GM06990 (cell line): ENCODE data around the gene CKAP5.
A peak's percentile ranks its signal among the peaks of the same experiment; 100 is the strongest.

ENCODE experiments used
- DNase-seq: peaks from one replicate; pipeline ENCODE4 v3.0.0-alpha.2; 2011; ENCODE audit not compliant: insufficient read length; ENCODE audit errors: extremely low read depth
- H3K27me3 ChIP-seq: replicated peaks from 2 replicates; pipeline ENCODE4 v1.6.0; 2011; ENCODE audit warnings: low read length; ENCODE audit not compliant: control insufficient read depth, insufficient read depth
- H3K36me3 ChIP-seq: 2 replicates; pipeline ENCODE4 v1.5.1; 2011; ENCODE audit warnings: low read length; ENCODE audit not compliant: control insufficient read depth, insufficient read depth
- H3K4me3 ChIP-seq: replicated peaks from 2 replicates; pipeline ENCODE4 v1.5.1; 2011; ENCODE audit warnings: low read depth, mild to moderate bottlenecking, control low read depth, low read length
- TF ChIP-seq, protein P1 (sequence below): IDR thresholded peaks from 2 replicates; pipeline ENCODE4 v1.5.1; 2011; ENCODE audit warnings: low read length, control low read depth, mild to moderate bottlenecking, inconsistent platforms; ENCODE audit not compliant: insufficient read depth, poor library complexity, severe bottlenecking

Gene CKAP5

DNA sequence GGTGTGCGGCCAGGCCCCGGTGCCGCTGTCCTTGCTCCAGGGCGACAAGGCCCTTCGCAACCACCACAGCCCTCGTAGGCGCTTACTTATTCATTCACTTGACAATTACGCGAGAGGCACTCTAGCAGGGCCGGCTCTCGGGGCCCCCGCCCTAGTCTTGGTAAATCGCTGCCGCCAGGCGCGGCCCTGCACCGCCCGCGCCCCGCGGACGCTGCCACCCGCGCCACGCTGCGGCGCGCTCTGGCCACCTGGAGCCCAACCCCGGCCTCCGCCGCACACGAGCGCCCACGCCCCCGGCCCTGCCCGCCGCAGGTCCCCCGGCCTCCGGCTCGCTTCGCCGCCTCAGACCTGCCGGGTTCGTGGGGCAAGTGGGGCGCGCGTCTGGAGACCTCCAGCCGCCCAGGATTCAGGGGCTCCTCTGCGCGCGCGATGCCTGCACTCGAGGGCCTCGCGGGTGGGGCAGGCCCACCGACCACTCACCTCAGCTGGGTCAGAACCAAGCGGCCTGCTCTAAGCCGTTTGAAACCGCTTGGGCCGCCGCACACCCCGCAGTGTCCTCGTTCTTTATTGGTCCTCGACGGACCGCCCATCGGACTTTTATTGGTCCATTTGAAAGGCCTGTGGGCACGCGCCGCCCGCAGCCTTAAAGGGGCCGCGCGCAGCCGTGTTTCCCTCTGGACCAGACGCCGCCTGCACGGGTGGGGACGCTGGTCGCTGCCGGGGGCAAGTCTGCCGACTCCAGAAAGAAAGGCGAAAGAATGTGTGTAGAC is at the start of gene CKAP5:
TSS of gene CKAP5 (minus strand) at position 541 of the 770 bp plus-strand sequence. CDS start 25,049 bp downstream, outside the sequence.
- TF ChIP-seq, protein P1, sequence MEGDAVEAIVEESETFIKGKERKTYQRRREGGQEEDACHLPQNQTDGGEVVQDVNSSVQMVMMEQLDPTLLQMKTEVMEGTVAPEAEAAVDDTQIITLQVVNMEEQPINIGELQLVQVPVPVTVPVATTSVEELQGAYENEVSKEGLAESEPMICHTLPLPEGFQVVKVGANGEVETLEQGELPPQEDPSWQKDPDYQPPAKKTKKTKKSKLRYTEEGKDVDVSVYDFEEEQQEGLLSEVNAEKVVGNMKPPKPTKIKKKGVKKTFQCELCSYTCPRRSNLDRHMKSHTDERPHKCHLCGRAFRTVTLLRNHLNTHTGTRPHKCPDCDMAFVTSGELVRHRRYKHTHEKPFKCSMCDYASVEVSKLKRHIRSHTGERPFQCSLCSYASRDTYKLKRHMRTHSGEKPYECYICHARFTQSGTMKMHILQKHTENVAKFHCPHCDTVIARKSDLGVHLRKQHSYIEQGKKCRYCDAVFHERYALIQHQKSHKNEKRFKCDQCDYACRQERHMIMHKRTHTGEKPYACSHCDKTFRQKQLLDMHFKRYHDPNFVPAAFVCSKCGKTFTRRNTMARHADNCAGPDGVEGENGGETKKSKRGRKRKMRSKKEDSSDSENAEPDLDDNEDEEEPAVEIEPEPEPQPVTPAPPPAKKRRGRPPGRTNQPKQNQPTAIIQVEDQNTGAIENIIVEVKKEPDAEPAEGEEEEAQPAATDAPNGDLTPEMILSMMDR, result no peak
- H3K27me3 ChIP-seq, result no peaks in the 10 kb centered on the region
- H3K4me3 ChIP-seq, result peak within 1 kb of the TSS; percentile 68
- H3K36me3 ChIP-seq, result no peaks in the 10 kb centered on the region
- DNase-seq, result peak; percentile 90

DNA sequence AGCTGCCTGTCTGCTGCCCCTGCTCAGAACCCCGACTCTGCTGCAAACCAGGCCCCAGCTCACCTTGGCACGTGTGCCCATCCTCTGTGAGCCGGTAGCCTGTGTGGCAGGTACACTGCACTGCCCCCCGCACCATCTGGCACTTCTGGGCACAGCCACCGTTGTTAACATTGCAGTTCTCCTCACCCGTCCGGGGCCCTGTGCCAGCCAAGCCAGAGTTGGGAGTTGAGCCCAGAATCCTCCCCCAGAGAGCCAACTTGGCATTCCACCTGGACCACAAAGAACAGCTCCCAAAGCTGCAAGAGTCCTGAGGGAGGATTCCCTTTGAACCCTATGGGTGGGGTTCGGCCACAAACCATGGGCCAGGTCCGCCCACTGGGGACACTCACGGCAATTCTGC is 49.7 kb upstream of the CKAP5 start:
- H3K4me3 ChIP-seq, result no peak overlapping the region
- TF ChIP-seq, protein P1, result no peak
- H3K27me3 ChIP-seq, result no peaks in the 10 kb centered on the region; the same call in 1 of the 2 replicates
- no peak for DNase-seq
- H3K36me3 ChIP-seq, result no peaks in the 10 kb centered on the region

DNA sequence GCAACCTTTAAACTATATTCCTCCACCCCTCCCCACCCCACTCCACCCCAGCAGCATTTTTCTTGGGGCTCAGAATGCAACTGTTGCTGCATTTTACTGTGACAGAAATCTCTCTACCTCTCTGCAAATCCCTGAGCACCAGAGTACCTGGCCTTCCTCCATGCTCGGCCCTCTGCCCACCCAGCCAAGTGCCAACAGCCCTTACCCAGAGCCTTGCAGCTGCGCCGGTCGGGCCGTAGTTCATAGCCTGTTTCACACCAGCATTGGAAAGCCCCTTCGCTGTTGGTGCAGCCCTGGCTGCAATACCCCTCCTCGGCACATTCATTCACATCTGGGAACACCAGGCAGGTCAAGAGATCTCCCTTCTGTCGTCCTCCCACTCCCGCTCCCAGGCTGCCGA is 48.9 kb upstream of the CKAP5 start:
- TF ChIP-seq, protein P1, result no peak
- no peaks in the 10 kb centered on the region; the same call in 1 of the 2 replicates for H3K27me3 ChIP-seq
- no peak for DNase-seq
- H3K36me3 ChIP-seq, result no peaks in the 10 kb centered on the region
- no peak overlapping the region for H3K4me3 ChIP-seq

DNA sequence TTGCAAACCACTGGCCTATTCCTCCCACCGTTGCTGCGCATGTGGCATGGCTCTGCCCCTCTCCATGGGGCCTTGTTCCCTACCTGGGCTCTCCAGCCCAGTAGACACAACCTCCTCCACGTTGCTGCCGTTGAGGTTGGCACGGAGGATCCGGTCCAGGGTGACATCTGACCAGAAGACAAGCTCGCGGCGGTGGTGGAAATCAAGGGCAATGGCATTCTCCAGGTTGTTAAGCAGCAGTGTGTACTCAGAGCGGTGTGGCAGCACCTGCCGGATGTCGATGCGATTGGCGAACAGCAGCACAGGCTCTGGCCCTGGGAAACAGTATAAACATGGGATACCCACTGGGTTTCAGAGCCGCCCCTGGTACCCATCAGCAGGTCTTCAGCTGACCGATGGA is 48.4 kb upstream of the CKAP5 start:
- DNase-seq, result no peak
- Histone ChIP-seq H3K27me3 (no peaks in the 10 kb centered on the region; the same call in 1 of the 2 replicates), H3K4me3 (no peak overlapping the region), H3K36me3 (no peaks in the 10 kb centered on the region)
- TF ChIP-seq, protein P1, result no peak

DNA sequence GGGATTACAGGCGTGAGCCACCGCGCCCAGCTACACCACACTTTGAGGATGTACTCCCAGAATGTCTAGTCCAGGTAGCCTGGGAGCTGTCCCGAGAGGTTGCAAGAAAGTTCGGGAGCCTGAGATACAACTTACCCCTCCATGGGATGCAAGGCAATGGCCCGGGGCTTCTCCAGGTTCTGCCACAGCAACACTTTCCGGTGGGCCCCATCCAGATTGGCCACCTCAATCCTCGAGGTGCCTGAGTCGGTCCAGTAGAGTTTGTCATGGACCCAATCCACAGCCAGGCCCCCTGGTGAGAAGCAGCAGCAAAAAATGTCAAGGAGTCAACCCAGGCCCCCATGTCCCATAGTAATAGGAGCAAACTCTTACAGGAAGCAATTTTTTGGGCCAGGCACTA is 46.8 kb upstream of the CKAP5 start:
- no peaks in the 10 kb centered on the region for H3K27me3 ChIP-seq
- H3K4me3 ChIP-seq, result no peak overlapping the region
- no peak for DNase-seq
- TF ChIP-seq, protein P1, result no peak
- H3K36me3 ChIP-seq, result no peaks in the 10 kb centered on the region
